ENCODE data around the gene ITGA4.

DNA sequence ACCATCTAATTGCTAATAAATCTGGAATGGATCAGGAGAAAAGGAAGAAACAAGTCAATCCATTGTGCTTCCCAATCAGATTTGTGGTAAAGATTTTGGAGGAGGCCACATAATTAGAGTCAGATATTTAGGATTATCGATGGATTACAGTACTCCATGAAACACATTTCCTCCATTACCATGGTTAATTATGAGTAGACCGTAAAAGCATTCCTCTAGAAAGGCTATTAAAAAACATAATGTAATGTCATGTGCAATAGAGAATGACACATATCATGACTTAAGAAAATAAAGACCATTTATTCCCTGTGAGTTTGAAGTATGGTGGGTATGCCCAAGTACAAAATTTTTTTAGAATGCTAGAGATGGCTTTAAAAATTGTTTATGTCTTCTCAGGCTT, 96.1 kb downstream of the ITGA4 start:
- TF ChIP-seq POLR2A (IDR thresholded peaks at IDR 0.05): no peak
- TF ChIP-seq, protein P1, sequence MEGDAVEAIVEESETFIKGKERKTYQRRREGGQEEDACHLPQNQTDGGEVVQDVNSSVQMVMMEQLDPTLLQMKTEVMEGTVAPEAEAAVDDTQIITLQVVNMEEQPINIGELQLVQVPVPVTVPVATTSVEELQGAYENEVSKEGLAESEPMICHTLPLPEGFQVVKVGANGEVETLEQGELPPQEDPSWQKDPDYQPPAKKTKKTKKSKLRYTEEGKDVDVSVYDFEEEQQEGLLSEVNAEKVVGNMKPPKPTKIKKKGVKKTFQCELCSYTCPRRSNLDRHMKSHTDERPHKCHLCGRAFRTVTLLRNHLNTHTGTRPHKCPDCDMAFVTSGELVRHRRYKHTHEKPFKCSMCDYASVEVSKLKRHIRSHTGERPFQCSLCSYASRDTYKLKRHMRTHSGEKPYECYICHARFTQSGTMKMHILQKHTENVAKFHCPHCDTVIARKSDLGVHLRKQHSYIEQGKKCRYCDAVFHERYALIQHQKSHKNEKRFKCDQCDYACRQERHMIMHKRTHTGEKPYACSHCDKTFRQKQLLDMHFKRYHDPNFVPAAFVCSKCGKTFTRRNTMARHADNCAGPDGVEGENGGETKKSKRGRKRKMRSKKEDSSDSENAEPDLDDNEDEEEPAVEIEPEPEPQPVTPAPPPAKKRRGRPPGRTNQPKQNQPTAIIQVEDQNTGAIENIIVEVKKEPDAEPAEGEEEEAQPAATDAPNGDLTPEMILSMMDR (IDR thresholded peaks at IDR 0.05): no peak

Measured in Peyer's patch (tissue), 4 donors.